Thyroid gland (tissue), 4 donors: ENCODE data around the gene ANKRD9.

Source experiments
- CTCF ChIP-seq, 6 experiments: fragments of 200-600 bp in 3 of 6; fragments of 450-650 bp in 3 of 6; sonication (generic) in 3 of 6; IDR thresholded peaks; one replicate each; pipeline ENCODE4 v1.5.1; 2016 to 2019; ENCODE audit warnings: antibody characterized with exemption in 6 of 6, mild to moderate bottlenecking in 2 of 6, inconsistent platforms in 1 of 6, moderate library complexity in 1 of 6
- POLR2A ChIP-seq, 2 donors: fragments of 450-650 bp; IDR thresholded peaks; one replicate each; pipeline ENCODE4 v1.6.1; 2017; ENCODE audit warnings: antibody characterized with exemption in 2 of 2, mild to moderate bottlenecking in 2 of 2, moderate library complexity in 1 of 2

GRCh38 chr14:102503641-102504327 is 5.8 kb downstream of the ANKRD9 start:
- TF ChIP-seq CTCF (IDR thresholded peaks at IDR 0.05) (no peak), POLR2A (IDR thresholded peaks at IDR 0.05) (no peak)
